ENCODE data around the gene SAT1. TPM values are rescaled to one million over a fixed set of nuclear protein-coding genes. Genes with fewer than 3 reads are reported as not detected.

Gene SAT1
- total and polyA plus RNA-seq, 10 of the 15 experiments (the other 5 are each of a cell fraction or from before 2014, with no cell fraction given) = 42.2 to 234 (median 60.4) TPM

- TF ChIP-seq ZBTB40 (IDR thresholded peaks at IDR 0.05; ENCODE audit: borderline replicate concordance) (peak; percentile 59; the same call in 1 of the 2 replicates), RFX5 (IDR thresholded peaks at IDR 0.05; ENCODE audit: low read depth, low read length) (peak; percentile 49; the same call in 1 of the 2 replicates), MYC (IDR thresholded peaks at IDR 0.05; ENCODE audit: insufficient read depth, insufficient read length, insufficient replicate concordance, low read length, severe bottlenecking) (no peak), SMARCA5 (IDR thresholded peaks at IDR 0.05) (no peak), STAT3 (IDR thresholded peaks at IDR 0.05; ENCODE audit: low read depth, low read length) (no peak), GABPA (IDR thresholded peaks at IDR 0.05; ENCODE audit: low read depth) (peak; percentile 65), SUZ12 (IDR thresholded peaks at IDR 0.05; ENCODE audit: unreplicated experiment) (no peak), BCL11A (IDR thresholded peaks at IDR 0.05; ENCODE audit: low read depth, low read length) (no peak), PKNOX1 (IDR thresholded peaks at IDR 0.05) (peak; percentile 14; the same call in 1 of the 2 replicates), PAX5 (IDR thresholded peaks at IDR 0.05; ENCODE audit: borderline replicate concordance, low read depth, low read length) (no peak), BHLHE40 (IDR thresholded peaks at IDR 0.05; ENCODE audit: borderline replicate concordance in 1 of 2, low read depth in 2 of 2, low read length in 1 of 2) (peak; percentile 8 to 40; a peak in 1 of 4 replicates), SPI1 (IDR thresholded peaks at IDR 0.05; ENCODE audit: borderline replicate concordance, insufficient read depth, low read depth, low read length) (peak; percentile 8; the same call in 1 of the 2 replicates), MYB (IDR thresholded peaks at IDR 0.05; ENCODE audit: borderline replicate concordance, low read depth, low read length) (no peak), KLF5 (IDR thresholded peaks at IDR 0.05; ENCODE audit: partially characterized antibody) (peak; percentile 58), ZNF207 (IDR thresholded peaks at IDR 0.05; ENCODE audit: borderline replicate concordance) (no peak; the same call in 1 of the 2 replicates), NFIC (IDR thresholded peaks at IDR 0.05; ENCODE audit: low read depth, low read length) (no peak), FOXM1 (IDR thresholded peaks at IDR 0.05; ENCODE audit: low read depth, low read length) (peak; percentile 41; the same call in 1 of the 2 replicates), RELB (IDR thresholded peaks at IDR 0.05; ENCODE audit: low read depth) (no peak), NR2C2 (IDR thresholded peaks at IDR 0.05; ENCODE audit: borderline replicate concordance, control insufficient read depth, insufficient read length, low read depth) (no peak), TCF7 (IDR thresholded peaks at IDR 0.05; ENCODE audit: borderline replicate concordance) (no peak), RAD51 (IDR thresholded peaks at IDR 0.05) (no peak), SIN3A (IDR thresholded peaks at IDR 0.05; ENCODE audit: low read depth, low read length) (no peak), MEF2B (IDR thresholded peaks at IDR 0.05; ENCODE audit: partially characterized antibody, poor library complexity, severe bottlenecking) (peak; percentile 32), MXI1 (IDR thresholded peaks at IDR 0.05; ENCODE audit: low read depth, low read length) (peak; percentile 37; the same call in 1 of the 2 replicates)
These were observed at the start of gene SAT1 (continued) for GRCh38 chrX:23782863-23783588.
